H9 (cell line): ENCODE measurements around the gene RPGRIP1L. TPM values are rescaled to one million over a fixed set of nuclear protein-coding genes. Genes with fewer than 3 reads are reported as not detected.
A peak's percentile ranks its signal among the peaks of the same experiment; 100 is the strongest.

Source experiments
- DNase-seq: peaks from one replicate; pipeline ENCODE4 v3.0.0-alpha.2; 2017
- H2AFZ ChIP-seq: one replicate; pipeline ENCODE4 v1.6.1; 2013; ENCODE audit warnings: mild to moderate bottlenecking, low read length, control low read depth, moderate library complexity
- H2AK5ac ChIP-seq: 2 replicates; pipeline ENCODE4 v1.6.1; 2013; ENCODE audit warnings: low read length, control low read depth, mixed read lengths; ENCODE audit not compliant: insufficient read length
- H2BK120ac ChIP-seq: one replicate; pipeline ENCODE4 v1.6.1; 2013; ENCODE audit warnings: low read depth, mild to moderate bottlenecking, low read length, control low read depth, inconsistent platforms; ENCODE audit not compliant: poor library complexity, severe bottlenecking
- H2BK12ac ChIP-seq: 2 replicates; pipeline ENCODE4 v1.6.1; 2013; ENCODE audit warnings: low read length, control low read depth, mixed read lengths, low read depth; ENCODE audit not compliant: insufficient read length
- H2BK15ac ChIP-seq: 2 replicates; pipeline ENCODE4 v1.6.1; 2013; ENCODE audit warnings: low read depth, low read length, control low read depth
- H2BK20ac ChIP-seq: one replicate; pipeline ENCODE4 v1.6.1; 2013; ENCODE audit warnings: low read depth, mild to moderate bottlenecking, low read length, control low read depth, inconsistent platforms; ENCODE audit not compliant: poor library complexity, severe bottlenecking
- H2BK5ac ChIP-seq: 2 replicates; pipeline ENCODE4 v1.6.1; 2013; ENCODE audit warnings: low read length, control low read depth, mixed read lengths; ENCODE audit not compliant: insufficient read length
- H3K14ac ChIP-seq: 2 replicates; pipeline ENCODE4 v1.6.1; 2013; ENCODE audit warnings: low read length, control low read depth; ENCODE audit not compliant: insufficient read depth
- H3K18ac ChIP-seq: 2 replicates; pipeline ENCODE4 v1.6.1; 2013; ENCODE audit warnings: low read depth, mild to moderate bottlenecking, mixed read lengths, low read length, control low read depth; ENCODE audit not compliant: insufficient read length
- H3K23ac ChIP-seq: 2 replicates; pipeline ENCODE4 v1.6.1; 2013; ENCODE audit warnings: low read length, control low read depth, mixed read lengths, low read depth; ENCODE audit not compliant: insufficient read length
- H3K23me2 ChIP-seq: 2 replicates; pipeline ENCODE4 v1.6.1; 2013; ENCODE audit warnings: low read depth, mild to moderate bottlenecking, mixed read lengths, low read length, control low read depth; ENCODE audit not compliant: insufficient read length, poor library complexity, severe bottlenecking
- H3K27ac ChIP-seq: 2 replicates; pipeline ENCODE4 v1.5.1; 2013; ENCODE audit warnings: low read length, control low read depth, mixed read lengths, low read depth; ENCODE audit not compliant: insufficient read length
- H3K27me3 ChIP-seq: 2 replicates; pipeline ENCODE4 v1.6.1; 2013; ENCODE audit warnings: low read length, control low read depth, inconsistent platforms; ENCODE audit not compliant: insufficient read depth
- H3K4ac ChIP-seq: 2 replicates; pipeline ENCODE4 v1.6.1; 2013; ENCODE audit warnings: low read depth, mild to moderate bottlenecking, control low read depth, inconsistent platforms, low read length, moderate library complexity
- H3K4me1 ChIP-seq: 2 replicates; pipeline ENCODE4 v1.6.1; 2013; ENCODE audit warnings: low read length, control low read depth, inconsistent platforms; ENCODE audit not compliant: insufficient read depth
- H3K4me2 ChIP-seq: 2 replicates; pipeline ENCODE4 v1.6.1; 2013; ENCODE audit warnings: low read length, control low read depth, mixed read lengths; ENCODE audit not compliant: insufficient read length, insufficient read depth
- H3K56ac ChIP-seq: 2 replicates; pipeline ENCODE4 v1.6.1; 2013; ENCODE audit warnings: low read depth, mild to moderate bottlenecking, mixed read lengths, low read length, control low read depth; ENCODE audit not compliant: insufficient read length
- H3K79me1 ChIP-seq: 2 replicates; pipeline ENCODE4 v1.6.1; 2013; ENCODE audit warnings: low read depth, mild to moderate bottlenecking, moderate library complexity, low read length, control low read depth, inconsistent platforms; ENCODE audit not compliant: insufficient read depth, poor library complexity, severe bottlenecking
- H3K79me2 ChIP-seq: 2 replicates; pipeline ENCODE4 v1.6.1; 2013; ENCODE audit warnings: low read length, control low read depth, inconsistent platforms; ENCODE audit not compliant: insufficient read depth
- H3K9ac ChIP-seq: 2 replicates; pipeline ENCODE4 v1.6.1; 2013; ENCODE audit warnings: low read length, control low read depth, mixed read lengths; ENCODE audit not compliant: insufficient read length; ENCODE audit errors: extremely low read depth
- H3K9me3 ChIP-seq: one replicate; pipeline ENCODE4 v1.6.1; 2013; ENCODE audit warnings: low read depth, low read length, inconsistent platforms; ENCODE audit not compliant: control insufficient read depth
- H3T11ph ChIP-seq: one replicate; pipeline ENCODE4 v1.6.1; 2013; ENCODE audit warnings: mild to moderate bottlenecking, low read length, control low read depth, inconsistent platforms
- H4K20me1 ChIP-seq: one replicate; pipeline ENCODE4 v1.6.1; 2013; ENCODE audit not compliant: control insufficient read depth, insufficient read length, insufficient read depth
- H4K5ac ChIP-seq: 2 replicates; pipeline ENCODE4 v1.6.1; 2013; ENCODE audit warnings: low read depth, mild to moderate bottlenecking, mixed read lengths, low read length, control low read depth; ENCODE audit not compliant: insufficient read length
- H4K8ac ChIP-seq: replicated peaks from 2 replicates; pipeline ENCODE4 v1.6.1; 2013; ENCODE audit warnings: low read length, control low read depth, mixed read lengths, low read depth; ENCODE audit not compliant: insufficient read length
- H4K91ac ChIP-seq: 2 replicates; pipeline ENCODE4 v1.6.1; 2013; ENCODE audit warnings: low read depth, mild to moderate bottlenecking, moderate library complexity, mixed read lengths, low read length, control low read depth; ENCODE audit not compliant: insufficient read length
- H3K27ac Mint-ChIP-seq, 3 experiments: 2 replicates in 2 of 3; 3 replicates in 1 of 3; pipeline ENCODE4 v1.8.0; 2020 to 2021; ENCODE audit warnings: mixed read lengths in 3 of 3, mild to moderate bottlenecking in 1 of 3, moderate library complexity in 1 of 3
- H3K27me3 Mint-ChIP-seq: 2 replicates; pipeline ENCODE4 v1.8.0; 2021; ENCODE audit warnings: low read depth, mild to moderate bottlenecking, moderate library complexity, mixed read lengths
- H3K36me3 Mint-ChIP-seq, 3 experiments: 2 replicates in 2 of 3; 3 replicates in 1 of 3; pipeline ENCODE4 v1.8.0; 2020 to 2021; ENCODE audit warnings: low read depth in 3 of 3, mixed read lengths in 3 of 3; ENCODE audit not compliant: insufficient read depth in 1 of 3
- H3K4me1 Mint-ChIP-seq, 2 experiments: 2 replicates each; pipeline ENCODE4 v1.8.0; 2020; ENCODE audit warnings: mixed read lengths in 2 of 2
- H3K4me3 Mint-ChIP-seq, 2 experiments: 2 replicates in 1 of 2; 3 replicates in 1 of 2; pipeline ENCODE4 v1.8.0; 2020 to 2021; ENCODE audit warnings: mild to moderate bottlenecking in 2 of 2, mixed read lengths in 2 of 2, moderate library complexity in 1 of 2
- H3K9me3 Mint-ChIP-seq, 2 experiments: 2 replicates in 1 of 2; 3 replicates in 1 of 2; pipeline ENCODE4 v1.8.0; 2020; ENCODE audit warnings: mild to moderate bottlenecking in 2 of 2, mixed read lengths in 2 of 2, moderate library complexity in 1 of 2
- CTCF ChIP-seq: fragments of 200-600 bp; sonication (generic); conservative IDR thresholded peaks from 3 replicates; pipeline ENCODE4 v1.8.0; 2021; ENCODE audit warnings: antibody characterized with exemption, mild to moderate bottlenecking
- WGBS: extraction: QIAGEN DNeasy Blood & Tissue Kit; methylation state at CpG from one replicate; pipeline ENCODE4 v1.1.7; 2013; ENCODE audit warnings: missing lambda C conversion rate, low lambda C conversion rate, mixed read lengths; ENCODE audit not compliant: insufficient read length; ENCODE audit errors: extremely low coverage; 5-methylcytosine and 5-hydroxymethylcytosine counted together
- total RNA-seq: library from RNA; stranded (reverse); gene quantifications from 2 replicates; pipeline ENCODE4 v1.2.1, GENCODE V29; 2021

The RPGRIP1L gene
- total RNA-seq, 1 experiment from 2014 or later: 11.7 TPM

- Mint-ChIP-seq H3K9me3 (peaks cover 3 to 8% of the 10 kb centered on the region in 2 experiments; a peak in 4 of 5 replicates), H3K27ac (no peak overlapping the region), H3K4me3 (no peak overlapping the region), H3K27me3 (no peaks in the 10 kb centered on the region), H3K36me3 (peaks cover 0 to 10% (median 6%) of the 10 kb centered on the region in 3 experiments; a peak in 5 of 7 replicates), H3K4me1 (peaks cover 16 to 18% of the 10 kb centered on the region in 2 experiments)
- Histone ChIP-seq H3K27ac (no peak overlapping the region), H2BK15ac (no peak overlapping the region), H4K8ac (no peak overlapping the region), H3K27me3 (no peaks in the 10 kb centered on the region), H3K4me2 (no peak overlapping the region), H3K4ac (no peak overlapping the region), H2BK12ac (no peak overlapping the region), H3K23me2 (no peaks in the 10 kb centered on the region), H3K79me2 (no peaks in the 10 kb centered on the region), H4K91ac (no peak overlapping the region), H2AFZ (no peak overlapping the region), H4K20me1 (no peaks in the 10 kb centered on the region), H3K79me1 (peaks cover 2% of the 10 kb centered on the region), H3T11ph (no peak overlapping the region), H3K23ac (no peak overlapping the region), H3K56ac (no peak overlapping the region), H3K9ac (no peak overlapping the region), H2BK20ac (no peak overlapping the region), H3K4me1 (peaks cover 3% of the 10 kb centered on the region; the same call in 1 of the 2 replicates), H3K9me3 (no peaks in the 10 kb centered on the region), H3K18ac (no peak overlapping the region), H2BK5ac (no peak overlapping the region), H2BK120ac (no peak overlapping the region), H4K5ac (no peak overlapping the region), H3K14ac (no peak overlapping the region), H2AK5ac (no peak overlapping the region)
- peak; percentile 45 for DNase-seq
- peak; percentile 85 for TF ChIP-seq CTCF
- no CpG with 5 or more reads among the region's 3 CpGs for WGBS
Measured at GRCh38 chr16:53743149-53743566, 39.5 kb upstream of the RPGRIP1L start.
